ENCODE measurements around the gene RBM10. TPM values are rescaled to one million over a fixed set of nuclear protein-coding genes. Genes with fewer than 3 reads are reported as not detected.

The RBM10 gene
- total and polyA plus RNA-seq, 2 donors (not counting 3 experiments of a cell fraction or from before 2014, with no cell fraction given), result 37.3 to 51.5 TPM

DNA sequence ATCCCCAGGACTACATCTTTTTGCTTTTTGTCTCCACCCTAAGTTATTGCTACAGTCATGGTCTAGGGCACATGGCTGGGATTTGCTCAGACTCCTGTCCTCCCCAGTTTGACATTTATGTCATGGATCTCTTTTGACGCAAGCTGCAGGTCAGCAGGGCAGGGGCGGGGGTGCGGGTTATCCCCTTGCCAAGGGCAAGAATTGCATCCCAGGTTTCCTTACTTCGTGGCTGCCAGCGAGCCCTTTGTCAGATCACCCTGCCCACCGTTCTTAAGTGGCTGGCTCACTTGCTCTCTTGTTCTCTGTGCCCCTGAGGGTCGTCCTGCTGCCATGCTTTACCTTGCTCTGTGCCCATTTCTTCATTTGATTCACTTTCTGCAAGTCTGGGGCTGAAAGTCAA, 27.5 kb downstream of the RBM10 start:
- FAIRE-seq, result no peak
- Histone ChIP-seq H3K9me3 (replicated peaks; ENCODE audit: control insufficient read depth, insufficient read depth, low read length) (no peaks in the 10 kb centered on the region), H3K4me1 (ENCODE audit: control insufficient read depth, extremely low read depth, insufficient read depth, low read length) (no peaks in the 10 kb centered on the region), H3K27ac (ENCODE audit: insufficient read depth, low read depth, low read length) (no peak overlapping the region), H3K36me3 (ENCODE audit: control insufficient read depth in 2 of 2, extremely low read depth in 1 of 2, insufficient read depth in 2 of 2, low read length in 2 of 2) (peaks cover 0 to 50% of the 10 kb centered on the region in 2 experiments), H4K20me1 (replicated peaks; ENCODE audit: control insufficient read depth, extremely low read depth, insufficient read depth, low read length) (no peaks in the 10 kb centered on the region), H2AFZ (ENCODE audit: low read depth, low read length) (no peak overlapping the region), H3K79me2 (ENCODE audit: control insufficient read depth, insufficient read depth, low read length) (no peaks in the 10 kb centered on the region), H3K4me2 (ENCODE audit: insufficient read depth, low read length) (no peak overlapping the region), H3K27me3 (ENCODE audit: control insufficient read depth in 2 of 2, insufficient read depth in 2 of 2, low read length in 2 of 2) (no peaks in the 10 kb centered on the region), H3K9me1 (replicated peaks; ENCODE audit: control insufficient read depth, extremely low read depth, insufficient read depth, low read length) (no peaks in the 10 kb centered on the region), H3K4me3 (replicated peaks in 1 of 3; ENCODE audit: insufficient read depth in 1 of 3, low read depth in 1 of 3, low read length in 3 of 3) (no peak overlapping the region), H3K9ac (replicated peaks; ENCODE audit: extremely low read depth, insufficient read depth, low read length) (no peak overlapping the region)
- ChIA-PET POLR2A (no interaction called here), CTCF (no interaction called here)
- TF ChIP-seq POLR2A (IDR thresholded peaks at IDR 0.05; ENCODE audit: low read depth, low read length) (no peak), GATA2 (IDR thresholded peaks at IDR 0.05; ENCODE audit: insufficient read depth, insufficient read length, low read depth, low read length) (no peak), POLR2AphosphoS5 (IDR thresholded peaks at IDR 0.05; ENCODE audit: insufficient read depth, low read depth, low read length) (no peak), MAX (IDR thresholded peaks at IDR 0.05; ENCODE audit: insufficient read depth, insufficient read length) (no peak), EZH2 (IDR thresholded peaks at IDR 0.05; ENCODE audit: borderline replicate concordance, low read depth, low read length, severe bottlenecking) (no peak), FOS (IDR thresholded peaks at IDR 0.05; ENCODE audit: borderline replicate concordance, insufficient read depth, low read length) (no peak), MYC (IDR thresholded peaks at IDR 0.05; ENCODE audit: low read depth, low read length) (no peak), JUN (IDR thresholded peaks at IDR 0.05; ENCODE audit: borderline replicate concordance, insufficient read depth, insufficient read length, low read depth) (no peak)
- TF ChIP-seq, protein P1, sequence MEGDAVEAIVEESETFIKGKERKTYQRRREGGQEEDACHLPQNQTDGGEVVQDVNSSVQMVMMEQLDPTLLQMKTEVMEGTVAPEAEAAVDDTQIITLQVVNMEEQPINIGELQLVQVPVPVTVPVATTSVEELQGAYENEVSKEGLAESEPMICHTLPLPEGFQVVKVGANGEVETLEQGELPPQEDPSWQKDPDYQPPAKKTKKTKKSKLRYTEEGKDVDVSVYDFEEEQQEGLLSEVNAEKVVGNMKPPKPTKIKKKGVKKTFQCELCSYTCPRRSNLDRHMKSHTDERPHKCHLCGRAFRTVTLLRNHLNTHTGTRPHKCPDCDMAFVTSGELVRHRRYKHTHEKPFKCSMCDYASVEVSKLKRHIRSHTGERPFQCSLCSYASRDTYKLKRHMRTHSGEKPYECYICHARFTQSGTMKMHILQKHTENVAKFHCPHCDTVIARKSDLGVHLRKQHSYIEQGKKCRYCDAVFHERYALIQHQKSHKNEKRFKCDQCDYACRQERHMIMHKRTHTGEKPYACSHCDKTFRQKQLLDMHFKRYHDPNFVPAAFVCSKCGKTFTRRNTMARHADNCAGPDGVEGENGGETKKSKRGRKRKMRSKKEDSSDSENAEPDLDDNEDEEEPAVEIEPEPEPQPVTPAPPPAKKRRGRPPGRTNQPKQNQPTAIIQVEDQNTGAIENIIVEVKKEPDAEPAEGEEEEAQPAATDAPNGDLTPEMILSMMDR (IDR thresholded peaks at IDR 0.05; ENCODE audit: extremely low read depth in 1 of 2, insufficient read depth in 1 of 2, low read depth in 1 of 2, low read length in 2 of 2), result no peak
- no TSS peak for BruUV-seq (replicated peaks)
- dilution Hi-C loops (cut with MboI; ENCODE audit: extremely low pct_ligation_motif_present, low sequenced_read_pairs), result no loop called here
- intact Hi-C loops (cut with micrococcal nuclease), result no loop called here
- no peak for DNase-seq (ENCODE audit: low read depth, low spot score)

Measured in endothelial cell of umbilical vein (primary cell).